Spinal cord (tissue), 10 donors: ENCODE data around the gene KLF14. TPM values are rescaled to one million over a fixed set of nuclear protein-coding genes. Genes with fewer than 3 reads are reported as not detected.
A peak's percentile ranks its signal among the peaks of the same experiment; 100 is the strongest.

Experiments used
- DNase-seq, 6 donors: peaks; one replicate each; pipeline versions ENCODE4 v3.0.0 to v3.0.0-alpha.2; 2013 to 2015; ENCODE audit warnings: low spot score in 6 of 6, low read depth in 4 of 6
- H3K27ac ChIP-seq: one replicate; pipeline ENCODE4 v1.5.1; 2013; ENCODE audit warnings: low read depth, low read length, control low read depth
- H3K27me3 ChIP-seq: one replicate; pipeline ENCODE4 v1.6.1; 2013; ENCODE audit warnings: low read length; ENCODE audit not compliant: control insufficient read depth, insufficient read depth
- H3K36me3 ChIP-seq: one replicate; pipeline ENCODE4 v1.6.1; 2013; ENCODE audit warnings: low read length; ENCODE audit not compliant: control insufficient read depth, insufficient read depth
- H3K4me1 ChIP-seq: one replicate; pipeline ENCODE4 v1.6.1; 2013; ENCODE audit warnings: low read length; ENCODE audit not compliant: control insufficient read depth, insufficient read depth
- H3K4me3 ChIP-seq: one replicate; pipeline ENCODE4 v1.5.1; 2013; ENCODE audit warnings: low read depth, low read length, control low read depth
- H3K9me3 ChIP-seq: one replicate; pipeline ENCODE4 v1.6.1; 2013; ENCODE audit warnings: low read length; ENCODE audit not compliant: control insufficient read depth, insufficient read depth
- WGBS: methylation state at CpG from one replicate; pipeline ENCODE4 v1.1.5; 2013; ENCODE audit warnings: missing lambda C conversion rate; ENCODE audit not compliant: insufficient coverage; 5-methylcytosine and 5-hydroxymethylcytosine counted together
- polyA plus RNA-seq, 2 donors: library from polyadenylated mRNA; unstranded; fragments of 120-200 nt; gene quantifications; one replicate each; pipeline ENCODE4 v1.2.1, GENCODE V29; 2013; ENCODE audit not compliant: insufficient read length in 2 of 2
- total RNA-seq, 2 donors: library from RNA; depleted of rRNA in 1 of 2; stranded (reverse); fragments of 120-200 nt in 1 of 2; fragments of >200 nt in 1 of 2; gene quantifications; one replicate each; pipeline versions ENCODE4 v1.2.3 to v1.2.4, GENCODE V29; 2013 to 2014
- donor health status: healthy.

Gene KLF14
- total and polyA plus RNA-seq, 4 donors: 0.06 to 0.22 (median 0.11) TPM; not detected in 1

- DNase-seq: no peak
- no peaks in the 10 kb centered on the region for H3K36me3 ChIP-seq
- no peak overlapping the region for H3K4me3 ChIP-seq
- no peak overlapping the region for H3K27ac ChIP-seq
- no peaks in the 10 kb centered on the region for H3K4me1 ChIP-seq
- WGBS: no CpG with 5 or more reads among the region's 3 CpGs
- H3K27me3 ChIP-seq: peaks cover 3% of the 10 kb centered on the region
- H3K9me3 ChIP-seq: no peaks in the 10 kb centered on the region
These were observed 16.7 kb upstream of the KLF14 start for GRCh38 chr7:130750755-130751154.

GRCh38 chr7:130748531-130749389, 14.8 kb upstream of the KLF14 start:
- no peak overlapping the region for H3K4me3 ChIP-seq
- no peaks in the 10 kb centered on the region for H3K36me3 ChIP-seq
- H3K4me1 ChIP-seq: no peaks in the 10 kb centered on the region
- H3K27ac ChIP-seq: no peak overlapping the region
- H3K27me3 ChIP-seq: peaks cover 7% of the 10 kb centered on the region
- no CpG with 5 or more reads among the region's 5 CpGs for WGBS
- no peak for DNase-seq
- no peaks in the 10 kb centered on the region for H3K9me3 ChIP-seq

GRCh38 chr7:130741331-130741995, 7.5 kb upstream of the KLF14 start:
- peaks cover 45% of the 10 kb centered on the region for H3K27me3 ChIP-seq

GRCh38 chr7:130740606-130741005, 6.6 kb upstream of the KLF14 start:
- Histone ChIP-seq H3K27ac (no peak overlapping the region), H3K4me3 (no peak overlapping the region), H3K27me3 (peaks cover 54% of the 10 kb centered on the region), H3K36me3 (no peaks in the 10 kb centered on the region), H3K4me1 (no peaks in the 10 kb centered on the region), H3K9me3 (no peaks in the 10 kb centered on the region)
- 87% methylated on average over 4 of the region's 4 CpGs for WGBS
- DNase-seq: no peak

More at GRCh38 chr7:130741331-130741995, 7.5 kb upstream of the KLF14 start:
- no peak for DNase-seq
- WGBS: 17% methylated on average over 1 of the region's 3 CpGs
- H3K4me1 ChIP-seq: no peaks in the 10 kb centered on the region
- H3K27ac ChIP-seq: no peak overlapping the region
- no peaks in the 10 kb centered on the region for H3K9me3 ChIP-seq
- H3K36me3 ChIP-seq: no peaks in the 10 kb centered on the region
- no peak overlapping the region for H3K4me3 ChIP-seq

- DNase-seq: peak in 1 of 6 donors; percentile 4
- no CpG with 5 or more reads among the region's 5 CpGs for WGBS
These were observed 2.4 kb upstream of the KLF14 start for GRCh38 chr7:130736298-130736900.

GRCh38 chr7:130734815-130735716, 1.1 kb upstream of the KLF14 start:
- peak in 1 of 6 donors; percentile 66 for DNase-seq
- Histone ChIP-seq H3K4me1 (peaks cover 3% of the 10 kb centered on the region), H3K9me3 (peaks cover 24% of the 10 kb centered on the region), H3K27ac (no peak overlapping the region), H3K27me3 (peaks cover 65% of the 10 kb centered on the region), H3K36me3 (no peaks in the 10 kb centered on the region), H3K4me3 (peak overlapping the region; percentile 44)
- no CpG with 5 or more reads among the region's 13 CpGs for WGBS

More at GRCh38 chr7:130736298-130736900, 2.4 kb upstream of the KLF14 start:
- H3K4me1 ChIP-seq: peaks cover 3% of the 10 kb centered on the region
- peaks cover 18% of the 10 kb centered on the region for H3K9me3 ChIP-seq
- H3K36me3 ChIP-seq: no peaks in the 10 kb centered on the region
- no peak overlapping the region for H3K4me3 ChIP-seq
- no peak overlapping the region for H3K27ac ChIP-seq
- H3K27me3 ChIP-seq: peaks cover 72% of the 10 kb centered on the region

GRCh38 chr7:130732980-130733930, 752 bp downstream of the KLF14 start:
- 3% methylated on average over 100 of the region's 100 CpGs for WGBS
- H3K4me1 ChIP-seq: peaks cover 3% of the 10 kb centered on the region
- DNase-seq: no peak
- H3K27ac ChIP-seq: no peak overlapping the region
- peaks cover 26% of the 10 kb centered on the region for H3K9me3 ChIP-seq
- H3K27me3 ChIP-seq: peaks cover 58% of the 10 kb centered on the region
- H3K4me3 ChIP-seq: no peak overlapping the region
- no peaks in the 10 kb centered on the region for H3K36me3 ChIP-seq

GRCh38 chr7:130723784-130724183, 10.2 kb downstream of the KLF14 start:
- H3K4me3 ChIP-seq: no peak overlapping the region
- H3K27ac ChIP-seq: no peak overlapping the region
- no peak for DNase-seq
- WGBS: no CpG with 5 or more reads among the region's 4 CpGs
- H3K27me3 ChIP-seq: no peaks in the 10 kb centered on the region
- no peaks in the 10 kb centered on the region for H3K36me3 ChIP-seq
- H3K9me3 ChIP-seq: no peaks in the 10 kb centered on the region
- H3K4me1 ChIP-seq: no peaks in the 10 kb centered on the region
